ENCODE data around the gene RAB36. TPM values are rescaled to one million over a fixed set of nuclear protein-coding genes. Genes with fewer than 3 reads are reported as not detected.

RAB36 gene
- total RNA-seq, 1 experiment from 2014 or later = 4.1 TPM

DNA sequence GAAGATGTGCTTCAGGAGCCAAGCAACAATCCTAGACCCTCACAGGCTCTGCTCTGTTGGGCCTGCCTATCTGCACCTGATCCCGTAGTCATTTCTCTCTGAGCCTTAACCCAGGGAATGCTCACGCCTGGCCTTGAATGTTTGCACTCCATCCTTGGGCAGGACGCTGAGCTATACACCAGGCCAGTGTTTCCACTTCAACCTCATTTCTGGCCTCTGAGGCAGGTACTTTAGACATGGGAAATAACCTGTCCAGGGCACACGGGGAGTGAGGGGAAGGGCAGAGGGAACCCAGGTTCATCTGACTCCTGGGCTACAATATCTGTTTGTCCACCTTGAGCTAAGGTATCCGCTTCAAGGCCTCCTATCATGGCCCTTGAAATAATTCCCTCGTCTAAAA is 13.3 kb upstream of the RAB36 start:
- BruUV-seq (replicated peaks) = no TSS peak
- no peak for TF ChIP-seq POLR2AphosphoS5 (IDR thresholded peaks at IDR 0.05; ENCODE audit: low read depth, low read length)
- TF ChIP-seq, protein P1, sequence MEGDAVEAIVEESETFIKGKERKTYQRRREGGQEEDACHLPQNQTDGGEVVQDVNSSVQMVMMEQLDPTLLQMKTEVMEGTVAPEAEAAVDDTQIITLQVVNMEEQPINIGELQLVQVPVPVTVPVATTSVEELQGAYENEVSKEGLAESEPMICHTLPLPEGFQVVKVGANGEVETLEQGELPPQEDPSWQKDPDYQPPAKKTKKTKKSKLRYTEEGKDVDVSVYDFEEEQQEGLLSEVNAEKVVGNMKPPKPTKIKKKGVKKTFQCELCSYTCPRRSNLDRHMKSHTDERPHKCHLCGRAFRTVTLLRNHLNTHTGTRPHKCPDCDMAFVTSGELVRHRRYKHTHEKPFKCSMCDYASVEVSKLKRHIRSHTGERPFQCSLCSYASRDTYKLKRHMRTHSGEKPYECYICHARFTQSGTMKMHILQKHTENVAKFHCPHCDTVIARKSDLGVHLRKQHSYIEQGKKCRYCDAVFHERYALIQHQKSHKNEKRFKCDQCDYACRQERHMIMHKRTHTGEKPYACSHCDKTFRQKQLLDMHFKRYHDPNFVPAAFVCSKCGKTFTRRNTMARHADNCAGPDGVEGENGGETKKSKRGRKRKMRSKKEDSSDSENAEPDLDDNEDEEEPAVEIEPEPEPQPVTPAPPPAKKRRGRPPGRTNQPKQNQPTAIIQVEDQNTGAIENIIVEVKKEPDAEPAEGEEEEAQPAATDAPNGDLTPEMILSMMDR (IDR thresholded peaks at IDR 0.05) = no peak
- TF ChIP-seq TCF7L2 (IDR thresholded peaks at IDR 0.05; ENCODE audit: low read depth, low read length) = no peak
- TF ChIP-seq SIN3A (IDR thresholded peaks at IDR 0.05; ENCODE audit: borderline replicate concordance, insufficient read depth, low read depth, low read length) = no peak
- TF ChIP-seq REST (IDR thresholded peaks at IDR 0.05; ENCODE audit: insufficient read depth in 1 of 2, low read depth in 2 of 2, low read length in 1 of 2) = no peak
- H3K27me3 ChIP-seq (ENCODE audit: control insufficient read depth, insufficient read depth, low read length) = no peaks in the 10 kb centered on the region
- intact Hi-C loops (cut with micrococcal nuclease; ENCODE audit: unreplicated experiment) (no loop called here), in situ Hi-C loops (cut with HindIII; ENCODE audit: low pct_unique_long_range_greater_than_20kb, low sequenced_read_pairs) (no loop called here)
- H3K4me1 ChIP-seq (ENCODE audit: control insufficient read depth, insufficient read depth, low read length) = no peaks in the 10 kb centered on the region
- ChIA-PET CTCF (interaction anchor here (0.5 kb wide), 1 partner anchor 352 kb away, joined by 6 read pairs; no protein-coding TSS in a partner anchor), POLR2A (no interaction called here)
- ATAC-seq = no peak
- no peaks in the 10 kb centered on the region for H3K36me3 ChIP-seq (ENCODE audit: control insufficient read depth, insufficient read depth, low read length)
- no peak overlapping the region for H3K4me3 ChIP-seq (ENCODE audit: low read depth in 2 of 2, low read length in 2 of 2)
- no peak for DNase-seq (ENCODE audit: low read depth, low spot score)
- H3K9me3 ChIP-seq (ENCODE audit: control insufficient read depth, insufficient read depth, low read depth, low read length) = no peaks in the 10 kb centered on the region
- H3K27ac ChIP-seq (ENCODE audit: low read length) = no peak overlapping the region

DNA sequence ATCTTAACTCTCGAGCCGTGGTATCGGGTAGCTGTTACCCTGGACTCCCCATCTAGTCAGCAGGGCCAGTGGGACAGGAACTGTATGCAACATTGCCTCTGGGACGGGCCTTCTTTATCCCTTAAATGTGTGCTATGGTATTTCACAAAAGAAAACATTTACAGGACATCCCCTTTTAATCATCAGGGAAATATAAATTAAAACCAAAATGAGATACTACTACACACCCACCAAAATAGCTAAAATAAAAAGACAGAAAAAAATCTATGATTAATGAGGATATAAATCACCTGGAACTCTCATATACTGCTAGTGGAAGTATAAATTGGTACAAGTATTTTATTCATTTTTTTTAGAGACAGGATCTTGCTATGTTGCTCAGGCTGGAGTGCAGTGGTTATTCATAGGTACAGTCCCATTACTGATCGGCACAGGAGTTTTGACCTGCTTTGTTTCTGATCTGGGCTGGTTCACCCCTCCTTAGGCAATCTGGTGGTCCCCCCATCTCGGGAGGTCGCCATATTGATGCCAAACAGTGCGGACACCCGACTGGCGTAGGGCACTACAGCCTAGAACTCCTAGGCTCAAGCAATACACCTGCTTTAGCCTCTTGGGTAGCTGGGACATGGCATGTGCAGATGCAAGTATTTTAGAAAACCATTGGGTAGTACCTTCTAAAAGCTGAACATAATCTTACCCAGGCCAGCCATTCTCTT is 12.7 kb upstream of the RAB36 start:
- Histone ChIP-seq H3K27ac (ENCODE audit: low read length) (no peak overlapping the region), H3K4me1 (ENCODE audit: control insufficient read depth, insufficient read depth, low read length) (no peaks in the 10 kb centered on the region), H3K9me3 (ENCODE audit: control insufficient read depth, insufficient read depth, low read depth, low read length) (no peaks in the 10 kb centered on the region), H3K36me3 (ENCODE audit: control insufficient read depth, insufficient read depth, low read length) (no peaks in the 10 kb centered on the region), H3K27me3 (ENCODE audit: control insufficient read depth, insufficient read depth, low read length) (no peaks in the 10 kb centered on the region), H3K4me3 (ENCODE audit: low read depth in 2 of 2, low read length in 2 of 2) (no peak overlapping the region)
- POLR2A ChIA-PET = no interaction called here
- DNase-seq (ENCODE audit: low read depth, low spot score) = no peak
- CTCF ChIA-PET = interaction anchor here (0.5 kb wide), 1 partner anchor 351 kb away, joined by 6 read pairs; no protein-coding TSS in a partner anchor
- in situ Hi-C loops (cut with HindIII; ENCODE audit: low pct_unique_long_range_greater_than_20kb, low sequenced_read_pairs) (no loop called here), intact Hi-C loops (cut with micrococcal nuclease; ENCODE audit: unreplicated experiment) (no loop called here)
- no TSS peak for BruUV-seq (replicated peaks)
- no peak for ATAC-seq
- TF ChIP-seq, protein P1 (IDR thresholded peaks at IDR 0.05) = no peak
- TF ChIP-seq REST (IDR thresholded peaks at IDR 0.05; ENCODE audit: insufficient read depth in 1 of 2, low read depth in 2 of 2, low read length in 1 of 2) (no peak), POLR2AphosphoS5 (IDR thresholded peaks at IDR 0.05; ENCODE audit: low read depth, low read length) (no peak), SIN3A (IDR thresholded peaks at IDR 0.05; ENCODE audit: borderline replicate concordance, insufficient read depth, low read depth, low read length) (no peak), TCF7L2 (IDR thresholded peaks at IDR 0.05; ENCODE audit: low read depth, low read length) (no peak)

Data from Panc1 (cell line).